Measurements from ENCODE around the gene WNT1.
A peak's percentile ranks its signal among the peaks of the same experiment; 100 is the strongest.

- TF ChIP-seq, protein P1, sequence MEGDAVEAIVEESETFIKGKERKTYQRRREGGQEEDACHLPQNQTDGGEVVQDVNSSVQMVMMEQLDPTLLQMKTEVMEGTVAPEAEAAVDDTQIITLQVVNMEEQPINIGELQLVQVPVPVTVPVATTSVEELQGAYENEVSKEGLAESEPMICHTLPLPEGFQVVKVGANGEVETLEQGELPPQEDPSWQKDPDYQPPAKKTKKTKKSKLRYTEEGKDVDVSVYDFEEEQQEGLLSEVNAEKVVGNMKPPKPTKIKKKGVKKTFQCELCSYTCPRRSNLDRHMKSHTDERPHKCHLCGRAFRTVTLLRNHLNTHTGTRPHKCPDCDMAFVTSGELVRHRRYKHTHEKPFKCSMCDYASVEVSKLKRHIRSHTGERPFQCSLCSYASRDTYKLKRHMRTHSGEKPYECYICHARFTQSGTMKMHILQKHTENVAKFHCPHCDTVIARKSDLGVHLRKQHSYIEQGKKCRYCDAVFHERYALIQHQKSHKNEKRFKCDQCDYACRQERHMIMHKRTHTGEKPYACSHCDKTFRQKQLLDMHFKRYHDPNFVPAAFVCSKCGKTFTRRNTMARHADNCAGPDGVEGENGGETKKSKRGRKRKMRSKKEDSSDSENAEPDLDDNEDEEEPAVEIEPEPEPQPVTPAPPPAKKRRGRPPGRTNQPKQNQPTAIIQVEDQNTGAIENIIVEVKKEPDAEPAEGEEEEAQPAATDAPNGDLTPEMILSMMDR (IDR thresholded peaks at IDR 0.05 in 4 of 5, conservative IDR thresholded peaks at IDR 0.05 in 1 of 5): peak in 2 of 5 experiments; percentile 25 to 43
- peak in 1 of 2 donors; percentile 41 for TF ChIP-seq POLR2A (IDR thresholded peaks at IDR 0.05)
Measured at GRCh38 chr12:49014547-49014946, 36.4 kb downstream of the WNT1 start.
